Ovary (tissue), 3 donors: ENCODE data around the gene DEGS2.

Source experiments
- CTCF ChIP-seq, 3 donors: fragments of 450-650 bp in 2 of 3; fragments of 200-600 bp in 1 of 3; IDR thresholded peaks; one replicate each; pipeline versions ENCODE4 v1.5.1 to v1.8.0; 2016 to 2022; ENCODE audit warnings: antibody characterized with exemption in 3 of 3, mild to moderate bottlenecking in 1 of 3
- EP300 ChIP-seq: sonication (generic); formaldehyde crosslinking; IDR thresholded peaks from one replicate; pipeline ENCODE4 v1.6.1; 2017; ENCODE audit warnings: antibody characterized with exemption
- donor health status: DM: no; HTN: no; CAD: no.

- TF ChIP-seq CTCF (IDR thresholded peaks at IDR 0.05) (no peak), EP300 (no peak)
Measured at GRCh38 chr14:100109594-100109955, 49.9 kb downstream of the DEGS2 start.
